Right kidney (tissue), 1 donor: ENCODE data around the gene CGB8.
"Not testable (repeated sequence)": the region's sequence is repeated elsewhere in the genome, so short reads cannot be mapped to it uniquely, and the experiment has no call there.

Experiments
- DNase-seq: peaks from one replicate; pipeline ENCODE4 v3.0.0-alpha.2; 2016

Gene CGB8

GRCh38 chr19:49030323-49030722, 18.6 kb downstream of the CGB8 start:
- DNase-seq: not testable (repeated sequence)

GRCh38 chr19:49029749-49030148, 19.2 kb downstream of the CGB8 start:
- not testable (repeated sequence) for DNase-seq

GRCh38 chr19:49028686-49029085, 20.2 kb downstream of the CGB8 start:
- DNase-seq: not testable (repeated sequence)

DNA sequence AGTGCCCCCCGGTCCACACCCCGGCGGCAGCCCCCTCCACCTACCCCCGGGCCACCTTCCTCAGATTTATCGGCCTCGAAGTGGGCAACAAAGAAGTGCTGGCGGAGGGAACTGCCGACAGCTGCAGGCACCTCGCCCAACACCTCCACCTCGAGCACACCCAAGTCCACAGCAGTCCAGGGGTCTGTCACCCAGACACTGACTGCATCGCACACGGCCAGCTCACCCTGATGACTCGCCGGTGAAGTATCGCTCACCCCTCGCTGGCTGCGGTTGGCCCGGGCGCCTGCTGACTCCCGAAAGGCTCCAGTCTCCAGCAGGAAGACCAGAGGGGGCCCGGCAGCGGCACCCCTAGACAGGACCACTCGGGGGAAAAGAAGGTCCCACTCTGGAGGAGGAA, 23.3 kb downstream of the CGB8 start:
- DNase-seq: not testable (repeated sequence)

DNA sequence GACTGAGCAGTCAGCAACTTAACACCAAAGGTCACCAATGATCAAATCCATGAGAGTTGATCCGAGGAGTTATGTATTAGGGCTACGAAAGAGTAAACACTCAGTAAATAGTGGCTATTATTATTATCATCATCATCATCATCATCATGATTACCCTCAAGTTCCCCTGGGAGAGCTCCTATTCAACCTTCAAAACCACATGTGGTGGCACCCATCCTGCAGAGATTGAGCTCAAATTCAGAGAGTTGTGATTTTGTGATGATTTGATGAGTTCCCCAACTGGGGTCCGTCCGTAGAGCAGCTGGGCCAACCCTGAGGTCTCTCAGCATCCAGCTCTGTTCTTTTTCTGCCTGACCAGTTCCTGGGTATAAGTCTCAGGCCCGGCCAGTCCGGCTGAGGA, 23.8 kb downstream of the CGB8 start:
- not testable (repeated sequence) for DNase-seq

DNA sequence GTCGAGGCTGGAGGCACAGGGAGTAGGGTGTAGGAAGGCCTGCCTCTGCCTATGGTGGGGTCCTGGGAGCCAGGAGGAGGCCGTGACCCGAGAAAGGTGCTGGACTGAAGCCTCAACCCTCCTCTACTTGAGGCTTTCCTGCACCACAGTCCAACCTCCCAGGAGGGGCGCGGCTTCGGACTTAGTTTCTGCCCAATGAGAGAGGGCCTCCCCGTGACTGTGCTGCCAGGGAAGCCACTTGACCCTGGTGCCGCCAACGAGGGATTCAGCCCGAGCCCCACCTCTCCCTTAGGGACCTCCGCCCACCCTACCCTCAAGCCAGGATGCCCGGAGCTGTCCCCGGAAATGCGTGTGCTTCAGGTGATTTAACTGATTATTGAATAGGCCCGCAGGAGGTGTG, 24.7 kb downstream of the CGB8 start, which contains the start of gene CGB3:
CGB3 (minus strand) TSS at position 101 of the 400 bp plus-strand sequence. CDS start 362 bp downstream, outside the sequence.
- not testable (repeated sequence) for DNase-seq

- no peak for DNase-seq
These were observed 26.8 kb downstream of the CGB8 start for GRCh38 chr19:49022116-49022515.

DNA sequence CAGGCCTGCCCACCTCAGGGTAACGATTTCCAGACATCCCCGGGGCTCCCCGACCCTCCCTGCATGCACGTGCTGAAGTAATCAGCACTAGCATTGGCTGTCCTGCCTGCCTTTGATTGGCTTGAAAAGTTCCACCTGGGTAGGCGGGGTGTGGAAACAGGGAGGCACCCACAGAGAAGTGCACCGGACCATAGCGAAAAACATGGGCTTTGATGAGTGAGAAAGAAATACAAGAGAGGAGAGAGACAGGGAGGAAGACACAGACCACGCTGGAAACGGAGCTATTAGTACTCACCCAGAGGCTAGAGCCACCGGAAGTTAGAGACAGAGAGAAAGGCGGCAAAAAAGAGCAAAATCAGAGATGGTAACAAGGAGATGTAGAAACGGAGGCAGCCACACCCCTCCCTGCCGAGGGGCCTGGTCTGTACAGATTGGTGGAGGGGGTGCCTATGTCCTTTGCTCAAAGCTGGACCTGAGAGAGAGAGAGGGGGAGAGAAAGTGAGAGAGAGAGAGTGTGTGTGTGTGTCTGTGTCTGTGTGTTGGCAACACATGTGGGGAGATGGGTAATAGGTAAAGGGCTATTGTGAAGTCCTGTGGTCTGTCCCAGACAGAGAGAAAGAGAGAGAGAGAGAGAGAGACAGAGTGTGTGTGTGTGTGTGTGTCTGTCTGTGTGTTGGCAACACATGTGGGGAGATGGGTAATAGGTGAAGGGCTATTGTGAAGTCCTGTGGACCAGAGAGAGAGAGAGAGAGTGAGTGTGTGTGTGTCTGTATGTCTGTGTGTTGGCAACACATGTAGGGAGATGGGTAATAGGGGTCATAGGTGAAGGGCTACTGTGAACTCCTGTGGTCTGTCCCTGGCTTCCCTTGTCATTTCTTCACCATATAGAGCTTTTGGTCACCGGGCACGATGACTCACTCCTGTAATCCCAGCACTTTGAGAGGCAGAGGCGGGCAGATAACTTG, 27.7 kb downstream of the CGB8 start:
- DNase-seq: peak; percentile 30

DNA sequence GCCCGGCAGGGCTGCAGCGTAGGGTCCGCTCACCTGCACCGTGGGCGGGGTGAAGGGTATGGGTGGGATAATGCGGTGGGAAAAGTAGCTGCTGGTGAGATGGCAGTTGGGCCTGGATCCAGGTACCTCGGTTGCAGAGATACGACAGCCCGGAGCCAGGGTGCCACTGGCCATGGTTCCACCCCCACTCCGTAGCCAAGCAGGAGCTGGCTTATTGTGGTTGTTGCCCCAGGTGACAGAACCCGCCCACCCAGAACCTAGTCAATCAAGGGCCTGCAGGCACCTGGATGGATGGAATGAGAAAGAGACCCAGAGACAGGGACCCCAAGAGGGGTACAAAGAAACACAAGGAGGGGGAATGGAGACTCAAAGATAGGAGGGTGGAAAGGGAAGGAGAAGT, 28.6 kb downstream of the CGB8 start:
- no peak for DNase-seq

- DNase-seq: peak; percentile 57
These were observed 29.5 kb downstream of the CGB8 start for GRCh38 chr19:49019242-49019932.

DNA sequence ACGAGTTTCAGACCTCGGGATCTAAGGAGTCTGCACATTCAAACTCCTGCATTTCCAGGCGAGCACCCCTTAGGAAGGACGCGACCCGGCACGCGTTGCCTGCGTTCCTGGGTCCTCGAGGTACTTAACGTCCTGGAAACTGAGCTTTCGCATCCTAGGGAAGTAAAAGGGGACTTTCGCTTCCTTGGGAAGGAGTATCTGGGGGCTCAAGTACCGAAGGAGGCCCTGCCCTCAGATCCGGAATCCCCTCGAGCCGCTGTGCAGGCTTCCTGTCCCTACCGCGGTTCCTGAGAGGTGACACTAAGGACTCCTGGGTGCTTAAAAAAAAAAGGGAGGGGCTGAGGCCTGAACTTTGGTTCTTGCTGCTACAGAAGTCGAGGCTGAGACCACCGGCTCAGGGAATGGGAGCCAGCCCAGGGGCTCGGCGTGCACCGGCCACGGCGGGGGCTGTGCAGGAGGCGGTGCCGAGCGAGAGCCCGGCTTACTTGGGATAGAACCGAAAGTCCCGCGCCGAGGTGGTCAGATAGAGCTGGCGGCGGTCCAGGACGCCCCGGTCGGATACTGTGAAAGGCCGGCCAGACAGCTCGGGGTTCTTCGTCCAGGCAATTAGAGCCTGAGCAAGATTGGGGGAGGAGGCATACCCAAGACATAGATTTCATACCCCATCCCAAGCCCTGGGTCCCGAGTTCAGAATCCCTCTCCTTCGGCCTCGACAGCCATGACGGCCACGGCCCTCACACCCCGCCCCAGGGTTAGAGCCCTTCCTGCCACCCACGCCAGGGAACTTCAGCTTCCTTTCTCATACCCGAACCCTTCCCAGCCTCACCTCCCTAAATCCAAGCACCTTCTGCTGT, 30.3 kb downstream of the CGB8 start:
- peak; percentile 46 for DNase-seq

DNA sequence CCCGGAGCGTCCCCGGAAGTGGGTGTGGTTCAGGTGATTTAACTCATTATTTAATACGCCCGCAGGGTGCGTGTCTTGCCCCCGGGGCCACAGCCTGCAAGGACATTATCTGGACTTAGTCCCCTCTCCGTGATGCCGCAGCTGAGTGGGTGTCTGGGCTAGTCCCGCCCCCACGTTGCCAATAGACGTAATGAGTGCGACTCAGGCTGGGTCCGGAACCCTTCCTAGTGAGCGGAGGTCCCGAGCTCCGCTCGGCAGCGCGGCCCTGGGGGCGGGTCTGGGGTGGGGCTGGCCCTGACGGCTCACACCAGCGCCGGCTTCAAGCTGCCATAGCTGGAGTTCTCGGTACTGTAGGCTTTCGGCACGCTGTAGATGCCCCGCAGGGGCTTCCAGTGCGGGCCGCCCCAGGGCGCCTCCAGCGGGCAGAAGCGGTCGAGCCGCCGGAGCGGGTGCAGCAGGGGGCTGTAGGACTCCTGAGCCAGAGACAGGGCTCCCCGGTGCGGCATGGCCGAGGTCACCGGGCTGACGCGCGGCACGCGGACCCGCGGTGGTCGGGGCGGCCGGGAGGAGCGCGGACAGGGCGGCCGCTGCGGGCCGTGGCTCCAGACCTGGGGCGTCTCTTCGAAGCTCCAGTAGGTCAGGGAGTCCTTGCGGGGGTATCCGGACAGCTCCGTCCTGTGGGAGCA, 31.1 kb downstream of the CGB8 start:
- peak; percentile 73 for DNase-seq

- DNase-seq: no peak
These were observed 31.8 kb downstream of the CGB8 start, which contains the start of gene LHB for GRCh38 chr19:49017041-49017665. LHB (minus strand) TSS chr19:49017091; CDS start chr19:49017081, 10 bp downstream.

- DNase-seq: no peak
These were observed 32.7 kb downstream of the CGB8 start for GRCh38 chr19:49016067-49016839.

DNA sequence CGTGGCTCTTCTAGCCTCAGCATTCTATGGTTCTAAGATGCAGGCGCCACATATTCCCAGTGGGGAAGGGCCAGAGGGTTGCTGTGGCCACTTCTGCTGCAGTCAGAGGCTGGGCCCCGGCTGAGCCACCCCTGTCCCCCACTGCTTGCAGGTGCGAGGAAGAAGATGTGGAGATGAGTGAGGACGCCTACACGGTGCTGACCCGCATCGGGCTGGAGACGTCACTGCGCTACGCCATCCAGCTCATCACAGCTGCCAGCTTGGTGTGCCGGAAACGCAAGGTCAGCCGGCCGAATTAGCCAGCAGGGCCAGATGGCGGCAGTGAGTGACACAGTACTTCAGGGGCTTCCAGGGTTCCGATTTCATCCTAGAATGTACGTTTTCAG, 34.0 kb downstream of the CGB8 start:
- DNase-seq: no peak

DNA sequence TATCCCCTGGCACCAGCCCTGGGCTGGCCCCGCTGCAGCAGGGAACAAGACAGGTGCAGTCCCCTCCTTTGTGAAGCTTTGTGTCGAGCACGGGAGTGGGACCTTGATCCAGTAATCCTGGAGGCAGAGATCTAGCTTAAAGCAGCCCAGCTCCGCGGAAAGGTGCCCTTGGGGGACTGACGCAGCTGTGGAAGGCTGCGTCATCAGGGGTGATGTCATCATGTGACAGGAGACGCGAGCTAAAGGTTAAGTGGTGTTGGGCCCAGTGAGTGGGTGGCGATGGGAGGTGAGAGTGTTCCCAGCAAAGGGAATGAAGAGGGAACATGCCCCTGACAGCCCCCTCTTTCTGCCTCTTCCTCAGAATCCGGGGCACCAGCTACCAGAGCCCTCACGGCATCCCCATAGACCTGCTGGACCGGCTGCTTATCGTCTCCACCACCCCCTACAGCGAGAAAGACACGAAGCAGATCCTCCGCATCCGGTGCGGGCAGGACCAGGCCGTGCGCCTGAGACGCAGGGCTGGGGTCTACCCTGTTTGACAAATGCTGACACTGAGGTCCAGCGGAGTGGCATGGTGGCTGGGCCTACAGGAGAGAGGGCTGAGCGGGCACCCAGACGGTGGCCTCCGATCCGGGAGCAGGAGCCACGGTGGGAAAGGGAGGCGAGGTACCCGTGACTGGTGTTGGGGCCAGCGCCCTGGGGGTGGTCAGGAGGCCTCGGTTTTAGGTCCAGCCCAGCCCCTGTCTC, 34.6 kb downstream of the CGB8 start:
- no peak for DNase-seq

GRCh38 chr19:49011194-49011593, 37.7 kb downstream of the CGB8 start:
- no peak for DNase-seq

- no peak for DNase-seq
These were observed 38.5 kb downstream of the CGB8 start for GRCh38 chr19:49010453-49010852.

DNA sequence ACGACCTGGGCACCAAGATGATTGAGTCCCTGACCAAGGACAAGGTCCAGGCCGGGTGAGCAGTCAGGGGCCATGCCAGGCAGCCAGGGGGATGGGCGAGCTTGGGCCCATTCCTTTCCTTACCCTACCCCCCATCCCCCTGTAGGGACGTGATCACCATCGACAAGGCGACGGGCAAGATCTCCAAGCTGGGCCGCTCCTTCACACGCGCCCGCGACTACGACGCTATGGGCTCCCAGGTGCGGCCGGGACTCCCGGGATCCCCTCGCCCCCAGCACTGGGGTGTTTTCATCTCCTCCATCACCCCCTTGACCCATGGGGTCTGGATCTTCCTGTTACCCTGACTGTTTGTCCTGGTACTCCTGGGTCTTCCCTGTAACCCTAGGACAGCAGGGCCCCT, 39.1 kb downstream of the CGB8 start:
- DNase-seq: no peak

DNA sequence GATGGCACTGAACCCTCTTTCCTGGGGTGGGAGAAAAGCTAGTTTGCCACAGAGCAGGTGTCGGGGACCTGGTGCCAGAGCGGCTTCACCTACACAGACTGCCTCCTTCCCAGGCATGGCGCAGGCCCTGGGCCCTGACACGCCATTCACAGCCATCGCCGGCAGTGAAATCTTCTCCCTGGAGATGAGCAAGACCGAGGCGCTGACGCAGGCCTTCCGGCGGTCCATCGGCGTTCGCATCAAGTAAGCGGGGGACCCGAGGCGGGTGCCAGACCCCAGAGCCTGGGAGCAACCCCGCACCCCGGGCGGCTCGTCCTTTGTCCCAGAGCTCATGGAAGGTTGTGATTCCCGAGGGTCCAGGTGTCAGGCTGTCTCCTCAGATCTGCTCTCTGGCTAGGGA, 42.0 kb downstream of the CGB8 start:
- no peak for DNase-seq
